K562 (cell line): ENCODE data around the gene MIEF1. TPM values are rescaled to one million over a fixed set of nuclear protein-coding genes. Genes with fewer than 3 reads are reported as not detected.
A peak's percentile ranks its signal among the peaks of the same experiment; 100 is the strongest.

Experiments
- FOS ChIP-seq: IDR thresholded peaks from 3 replicates; pipeline ENCODE4 v1.6.1; 2011; ENCODE audit not compliant: insufficient read length; ENCODE audit errors: extremely low read depth
- GABPB1 ChIP-seq: sonication (generic); formaldehyde crosslinking; IDR thresholded peaks from 2 replicates; pipeline ENCODE4 v1.8.0; 2022; ENCODE audit warnings: mild to moderate bottlenecking, missing genetic modification reagents
- HDAC6 ChIP-seq: IDR thresholded peaks from 2 replicates; pipeline ENCODE4 v1.6.1; 2012; ENCODE audit warnings: low read depth, mild to moderate bottlenecking, control low read depth, inconsistent platforms, low read length, moderate library complexity
- LCOR ChIP-seq: sonication (generic); formaldehyde crosslinking; IDR thresholded peaks from 2 replicates; pipeline ENCODE4 v1.8.0; 2022; ENCODE audit warnings: mild to moderate bottlenecking, missing genetic modification reagents
- MBD1 ChIP-seq: fragments of 250-450 bp; sonication (Bioruptor Pico); IDR thresholded peaks from 2 replicates; pipeline ENCODE4 v1.8.0; 2022; ENCODE audit warnings: inconsistent platforms
- NCOR1 ChIP-seq: fragments of 450-650 bp; IDR thresholded peaks from 2 replicates; pipeline ENCODE4 v1.6.1; 2016; ENCODE audit warnings: mild to moderate bottlenecking, moderate library complexity
- SP1 ChIP-seq: sonication (generic); formaldehyde crosslinking; IDR thresholded peaks from 2 replicates; pipeline ENCODE4 v1.8.1; 2022; ENCODE audit warnings: mild to moderate bottlenecking, missing genetic modification reagents
- TEAD2 ChIP-seq: fragments of 450-650 bp; IDR thresholded peaks from 2 replicates; pipeline ENCODE4 v1.6.1; 2016; ENCODE audit warnings: missing genetic modification characterization, control low read depth, missing compliant biosample characterization
- U2AF2 ChIP-seq: fragments of 200-400 bp; formaldehyde crosslinking; optimal IDR thresholded peaks from 2 replicates; pipeline ENCODE3; 2017; ENCODE audit warnings: low read depth, mild to moderate bottlenecking, low read length
- WHSC1 ChIP-seq: IDR thresholded peaks from one replicate; pipeline ENCODE4 v1.6.1; 2012; ENCODE audit warnings: low read length, control low read depth, inconsistent platforms
- ZNF140 ChIP-seq: fragments of 250-450 bp; sonication (Bioruptor Pico); IDR thresholded peaks from 2 replicates; pipeline ENCODE4 v1.8.0; 2021; ENCODE audit warnings: moderate library complexity, mild to moderate bottlenecking, inconsistent platforms
- ZNF316 ChIP-seq: fragments of 450-650 bp; IDR thresholded peaks from 2 replicates; pipeline ENCODE4 v1.6.1; 2016
- ZNF395 ChIP-seq: fragments of 200-800 bp; sonication (Bioruptor generic); IDR thresholded peaks from 2 replicates; pipeline ENCODE4 v1.6.1; 2017; ENCODE audit warnings: missing genetic modification characterization, missing compliant biosample characterization
- polyA plus RNA-seq, 8 experiments: library from polyadenylated mRNA; depleted of rRNA in 4 of 8; stranded (reverse) in 5 of 8; unstranded in 3 of 8; fragments of >200 nt; fragmentation: Nextera tagmentation in 2 of 8; fragmentation: Illumina TruSeq in 1 of 8; extraction: Ambion mirVana in 2 of 8; extraction: Trizol in 1 of 8; gene quantifications; 2 replicates each; pipeline versions ENCODE4 v1.2.1 to v1.2.3, GENCODE V29; 2011 to 2014; ENCODE audit warnings: inconsistent platforms in 1 of 8, missing spikeins in 1 of 8
- total RNA-seq, 7 experiments: library from RNA; depleted of rRNA in 6 of 7; stranded (reverse); fragments of >200 nt in 6 of 7; fragmentation: Illumina TruSeq in 2 of 7; extraction: Trizol in 2 of 7; gene quantifications; 2 replicates each; pipeline versions ENCODE4 v1.2.1 to v1.2.3, GENCODE V29; 2011 to 2021; ENCODE audit warnings: low replicate concordance in 1 of 7
- TF ChIP-seq, protein P1 (sequence below): fragments of 250-450 bp; sonication (Bioruptor Pico); IDR thresholded peaks from 2 replicates; pipeline ENCODE4 v1.8.0; 2021; ENCODE audit warnings: mild to moderate bottlenecking, moderate library complexity
- TF ChIP-seq, protein P2 (sequence below): fragments of 450-650 bp; IDR thresholded peaks from 2 replicates; pipeline ENCODE4 v1.6.1; 2016; ENCODE audit warnings: low read depth

Gene MIEF1
- total and polyA plus RNA-seq, 9 of the 15 experiments (the other 6 are each of a cell fraction or from before 2014, with no cell fraction given): 10.9 to 51.8 (median 25.5) TPM

- TF ChIP-seq TEAD2 (tag) (no peak), ZNF316 (no peak), LCOR (0 out of 2 replicates have a peak, but pooled peaks have one; percentile 47), MBD1 (CRISPR knock-in tag) (no peak), ZNF395 (CRISPR knock-in tag) (peak; percentile 64; the same call in 1 of the 2 replicates), HDAC6 (no peak), U2AF2 (no peak), WHSC1 (no peak), FOS (peak; percentile 86), SP1 (CRISPR knock-in tag) (no peak), ZNF140 (CRISPR knock-in tag) (no peak), NCOR1 (peak; percentile 5; the same call in 1 of the 2 replicates), GABPB1 (CRISPR knock-in tag) (no peak)
- TF ChIP-seq, protein P1, sequence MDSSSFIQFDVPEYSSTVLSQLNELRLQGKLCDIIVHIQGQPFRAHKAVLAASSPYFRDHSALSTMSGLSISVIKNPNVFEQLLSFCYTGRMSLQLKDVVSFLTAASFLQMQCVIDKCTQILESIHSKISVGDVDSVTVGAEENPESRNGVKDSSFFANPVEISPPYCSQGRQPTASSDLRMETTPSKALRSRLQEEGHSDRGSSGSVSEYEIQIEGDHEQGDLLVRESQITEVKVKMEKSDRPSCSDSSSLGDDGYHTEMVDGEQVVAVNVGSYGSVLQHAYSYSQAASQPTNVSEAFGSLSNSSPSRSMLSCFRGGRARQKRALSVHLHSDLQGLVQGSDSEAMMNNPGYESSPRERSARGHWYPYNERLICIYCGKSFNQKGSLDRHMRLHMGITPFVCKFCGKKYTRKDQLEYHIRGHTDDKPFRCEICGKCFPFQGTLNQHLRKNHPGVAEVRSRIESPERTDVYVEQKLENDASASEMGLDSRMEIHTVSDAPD (CRISPR knock-in tag): no peak
- TF ChIP-seq, protein P2, sequence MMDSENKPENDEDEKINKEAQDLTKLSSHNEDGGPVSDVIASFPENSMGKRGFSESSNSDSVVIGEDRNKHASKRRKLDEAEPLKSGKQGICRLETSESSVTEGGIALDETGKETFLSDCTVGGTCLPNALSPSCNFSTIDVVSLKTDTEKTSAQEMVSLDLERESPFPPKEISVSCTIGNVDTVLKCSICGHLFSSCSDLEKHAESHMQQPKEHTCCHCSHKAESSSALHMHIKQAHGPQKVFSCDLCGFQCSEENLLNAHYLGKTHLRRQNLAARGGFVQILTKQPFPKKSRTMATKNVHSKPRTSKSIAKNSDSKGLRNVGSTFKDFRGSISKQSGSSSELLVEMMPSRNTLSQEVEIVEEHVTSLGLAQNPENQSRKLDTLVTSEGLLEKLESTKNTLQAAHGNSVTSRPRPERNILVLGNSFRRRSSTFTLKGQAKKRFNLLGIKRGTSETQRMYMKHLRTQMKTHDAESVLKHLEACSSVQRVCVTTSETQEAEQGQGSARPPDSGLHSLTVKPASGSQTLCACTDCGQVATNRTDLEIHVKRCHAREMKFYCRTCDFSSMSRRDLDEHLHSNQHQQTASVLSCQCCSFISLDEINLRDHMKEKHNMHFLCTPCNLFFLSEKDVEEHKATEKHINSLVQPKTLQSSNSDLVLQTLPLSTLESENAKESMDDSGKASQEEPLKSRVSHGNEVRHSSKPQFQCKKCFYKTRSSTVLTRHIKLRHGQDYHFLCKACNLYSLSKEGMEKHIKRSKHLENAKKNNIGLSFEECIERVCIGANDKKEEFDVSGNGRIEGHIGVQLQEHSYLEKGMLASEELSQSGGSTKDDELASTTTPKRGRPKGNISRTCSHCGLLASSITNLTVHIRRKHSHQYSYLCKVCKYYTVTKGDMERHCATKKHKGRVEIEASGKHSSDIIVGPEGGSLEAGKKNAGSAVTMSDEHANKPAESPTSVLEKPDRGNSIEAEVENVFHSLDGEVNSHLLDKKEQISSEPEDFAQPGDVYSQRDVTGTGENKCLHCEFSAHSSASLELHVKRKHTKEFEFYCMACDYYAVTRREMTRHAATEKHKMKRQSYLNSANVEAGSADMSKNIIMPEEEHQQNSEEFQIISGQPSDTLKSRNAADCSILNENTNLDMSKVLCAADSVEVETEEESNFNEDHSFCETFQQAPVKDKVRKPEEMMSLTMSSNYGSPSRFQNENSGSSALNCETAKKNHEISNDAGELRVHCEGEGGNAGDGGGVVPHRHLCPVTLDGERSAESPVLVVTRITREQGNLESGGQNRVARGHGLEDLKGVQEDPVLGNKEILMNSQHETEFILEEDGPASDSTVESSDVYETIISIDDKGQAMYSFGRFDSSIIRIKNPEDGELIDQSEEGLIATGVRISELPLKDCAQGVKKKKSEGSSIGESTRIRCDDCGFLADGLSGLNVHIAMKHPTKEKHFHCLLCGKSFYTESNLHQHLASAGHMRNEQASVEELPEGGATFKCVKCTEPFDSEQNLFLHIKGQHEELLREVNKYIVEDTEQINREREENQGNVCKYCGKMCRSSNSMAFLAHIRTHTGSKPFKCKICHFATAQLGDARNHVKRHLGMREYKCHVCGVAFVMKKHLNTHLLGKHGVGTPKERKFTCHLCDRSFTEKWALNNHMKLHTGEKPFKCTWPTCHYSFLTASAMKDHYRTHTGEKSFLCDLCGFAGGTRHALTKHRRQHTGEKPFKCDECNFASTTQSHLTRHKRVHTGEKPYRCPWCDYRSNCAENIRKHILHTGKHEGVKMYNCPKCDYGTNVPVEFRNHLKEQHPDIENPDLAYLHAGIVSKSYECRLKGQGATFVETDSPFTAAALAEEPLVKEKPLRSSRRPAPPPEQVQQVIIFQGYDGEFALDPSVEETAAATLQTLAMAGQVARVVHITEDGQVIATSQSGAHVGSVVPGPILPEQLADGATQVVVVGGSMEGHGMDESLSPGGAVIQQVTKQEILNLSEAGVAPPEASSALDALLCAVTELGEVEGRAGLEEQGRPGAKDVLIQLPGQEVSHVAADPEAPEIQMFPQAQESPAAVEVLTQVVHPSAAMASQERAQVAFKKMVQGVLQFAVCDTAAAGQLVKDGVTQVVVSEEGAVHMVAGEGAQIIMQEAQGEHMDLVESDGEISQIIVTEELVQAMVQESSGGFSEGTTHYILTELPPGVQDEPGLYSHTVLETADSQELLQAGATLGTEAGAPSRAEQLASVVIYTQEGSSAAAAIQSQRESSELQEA: no peak
These were observed 17.7 kb downstream of the MIEF1 start (continued) for GRCh38 chr22:39519681-39520225.
